ENCODE data around the gene ADAM22. TPM values are rescaled to one million over a fixed set of nuclear protein-coding genes. Genes with fewer than 3 reads are reported as not detected.

Gene ADAM22
- total RNA-seq, 1 experiment from 2014 or later: 10.0 TPM

- intact Hi-C loops (cut with micrococcal nuclease): loop anchor here (2.0 kb wide), 1 partner anchor 61 kb away; no protein-coding TSS in a partner anchor
- H3K9me3 ChIP-seq (ENCODE audit: control insufficient read depth in 1 of 2, insufficient read depth in 1 of 2, low read depth in 1 of 2, low read length in 2 of 2): no peaks in the 10 kb centered on the region
- no peaks in the 10 kb centered on the region for H4K20me1 ChIP-seq (ENCODE audit: insufficient read depth)
- H3K4me1 ChIP-seq (ENCODE audit: control insufficient read depth in 1 of 2, insufficient read depth in 2 of 2, low read length in 2 of 2): peaks cover 3 to 12% of the 10 kb centered on the region in 2 experiments; a peak in 3 of 4 replicates
- no peak overlapping the region for H2AFZ ChIP-seq (ENCODE audit: low read depth, low read length, poor library complexity, severe bottlenecking)
- no peak for TF ChIP-seq ZNF274 (IDR thresholded peaks at IDR 0.05; ENCODE audit: low read depth, low read length)
- no peak for TF ChIP-seq MAX (IDR thresholded peaks at IDR 0.05)
- TF ChIP-seq ELF1 (IDR thresholded peaks at IDR 0.05; ENCODE audit: borderline replicate concordance, low read depth): no peak
- TF ChIP-seq REST (IDR thresholded peaks at IDR 0.05; ENCODE audit: low read depth): no peak
- no peak for TF ChIP-seq TCF7L2 (IDR thresholded peaks at IDR 0.05; ENCODE audit: borderline replicate concordance, extremely low read depth, insufficient read depth, insufficient read length)
- no peak for TF ChIP-seq ZFX (IDR thresholded peaks at IDR 0.05)
- no peak for TF ChIP-seq JUND (IDR thresholded peaks at IDR 0.05)
- no peak for TF ChIP-seq POLR2AphosphoS5 (IDR thresholded peaks at IDR 0.05; ENCODE audit: low read depth, low read length)
- no peak for TF ChIP-seq CTCF (IDR thresholded peaks at IDR 0.05 in 2 of 3, conservative IDR thresholded peaks at IDR 0.05 in 1 of 3; ENCODE audit: borderline replicate concordance in 1 of 3, insufficient read depth in 1 of 3, low read depth in 2 of 3, low read length in 2 of 3)
- no peak for TF ChIP-seq EZH2phosphoT487 (IDR thresholded peaks at IDR 0.05; ENCODE audit: borderline replicate concordance)
- no peak for TF ChIP-seq SIN3A (IDR thresholded peaks at IDR 0.05; ENCODE audit: low read depth)
- no peak for TF ChIP-seq ZBTB33 (IDR thresholded peaks at IDR 0.05; ENCODE audit: extremely low read depth, insufficient replicate concordance, low read length)
- no peaks in the 10 kb centered on the region; the same call in 1 of the 2 replicates for H3K79me2 ChIP-seq (ENCODE audit: insufficient read depth, low read length)
- ChIA-PET RAD21 (ENCODE audit: low non-redundant PET in 1 of 2, low total read pairs in 2 of 2, uncharacterized antibody in 2 of 2, unreplicated experiment in 2 of 2) (no interaction called here), POLR2A (interaction anchor here (1.8 kb wide), 1 partner anchor 15 kb away, joined by 4 read pairs; no protein-coding TSS in a partner anchor), CTCF (no interaction called here)
- H3K4me2 ChIP-seq (ENCODE audit: low read length): peak overlapping the region; percentile 90
- H3K27ac ChIP-seq (ENCODE audit: low read depth, low read length): no peak overlapping the region
- BruUV-seq (replicated peaks): no TSS peak
- no peak overlapping the region for H3K9ac ChIP-seq (ENCODE audit: low read length)
- H3K27me3 ChIP-seq (ENCODE audit: insufficient read depth, low read length): no peaks in the 10 kb centered on the region
- peak overlapping the region in 1 of 2 experiments; percentile 81; a peak in 1 of 4 replicates for H3K4me3 ChIP-seq (replicated peaks in 1 of 2; ENCODE audit: low read depth in 1 of 2, low read length in 2 of 2)
- H3K9me2 ChIP-seq (ENCODE audit: insufficient read depth): no peaks in the 10 kb centered on the region
- H3K36me3 ChIP-seq (ENCODE audit: control insufficient read depth in 1 of 2, insufficient read depth in 2 of 2, low read length in 2 of 2): no peaks in the 10 kb centered on the region
- ATAC-seq (no peak), DNase-seq (ENCODE audit: low read depth, low spot score) (no peak)
These were observed 1.3 kb downstream of the ADAM22 start for GRCh38 chr7:87935384-87935706.
